HCT116 (cell line): ENCODE results near the gene KRT82. TPM values are rescaled to one million over a fixed set of nuclear protein-coding genes. Genes with fewer than 3 reads are reported as not detected.

Experiments
- ATAC-seq: fragments of 200-7000 bp; cut with Tn5 transposase; 2 replicates; pipeline ENCODE4 v1.9.1; 2020; ENCODE audit warnings: mild to moderate bottlenecking, moderate library complexity
- Bru-seq: library from RNA; stranded (reverse); fragments of 400-500 nt; gene quantifications from one replicate; lab custom pipeline; 2021; lab: Mats Ljungman, UMichigan
- BruChase-seq, 2 experiments: library from RNA; stranded (reverse); fragments of 400-500 nt; gene quantifications; one replicate each; lab custom pipeline; 2021; lab: Mats Ljungman, UMichigan
- BruUV-seq: library from RNA; stranded (reverse); fragments of 400-500 nt; replicated peaks from 2 replicates; lab custom pipeline; 2021; lab: Mats Ljungman, UMichigan
- CTCF ChIA-PET: fragments of 300-600 bp; sonication (Branson Sonifier 250); formaldehyde crosslinking; loops from one replicate; lab custom pipeline; 2021; ENCODE audit warnings: antibody characterized with exemption; lab: Charles Lee
- POLR2A ChIA-PET: fragments of 300-600, 350-600 bp; sonication (Branson Sonifier 250); formaldehyde crosslinking; loops from one replicate; lab custom pipeline; 2021; ENCODE audit warnings: antibody characterized with exemption; lab: Charles Lee
- RAD21 ChIA-PET, 2 experiments: fragments of 300-600 bp; sonication (Branson Sonifier 250); formaldehyde crosslinking; loops; one replicate each; lab custom pipeline; 2023; ENCODE audit warnings: low total read pairs in 2 of 2; ENCODE audit not compliant: uncharacterized antibody in 2 of 2, unreplicated experiment in 2 of 2, low non-redundant PET in 1 of 2; lab: Charles Lee
- DNase-seq: peaks from one replicate; pipeline ENCODE4 v3.0.0-alpha.2; 2010; ENCODE audit warnings: low read depth, low spot score
- H2AFZ ChIP-seq: fragments of 200-600 bp; shearing (Covaris generic), sonication (generic); 2 replicates; pipeline ENCODE4 v1.6.1; 2017; ENCODE audit warnings: low read depth, mixed run types, mixed read lengths, antibody characterized with exemption, low read length; ENCODE audit not compliant: poor library complexity, severe bottlenecking
- H3K27ac ChIP-seq: 2 replicates; pipeline ENCODE4 v1.5.1; 2012; ENCODE audit warnings: low read depth, low read length
- H3K27me3 ChIP-seq: fragments of 200-600 bp; sonication (generic); 2 replicates; pipeline ENCODE4 v1.6.1; 2016; ENCODE audit warnings: mixed run types, low read length, mixed read lengths; ENCODE audit not compliant: insufficient read depth
- H3K36me3 ChIP-seq, 2 experiments: fragments of 200-500 bp in 1 of 2; fragments of 200-600 bp in 1 of 2; sonication (Bioruptor generic) in 1 of 2; sonication (generic) in 1 of 2; 2 replicates each; pipeline versions ENCODE4 v1.5.1 to v1.6.1; 2014 to 2016; ENCODE audit warnings: low read length in 2 of 2, inconsistent platforms in 1 of 2, mixed read lengths in 1 of 2, mixed run types in 1 of 2; ENCODE audit not compliant: insufficient read depth in 2 of 2, control insufficient read depth in 1 of 2
- H3K4me1 ChIP-seq, 2 experiments: fragments of 200-600 bp in 1 of 2; sonication (generic) in 1 of 2; 2 replicates each; pipeline versions ENCODE4 v1.5.1 to v1.6.1; 2012 to 2017; ENCODE audit warnings: low read length in 2 of 2, inconsistent platforms in 1 of 2, mild to moderate bottlenecking in 1 of 2, mixed read lengths in 1 of 2, mixed run types in 1 of 2, moderate library complexity in 1 of 2; ENCODE audit not compliant: insufficient read depth in 2 of 2, control insufficient read depth in 1 of 2
- H3K4me2 ChIP-seq: fragments of 200-600 bp; sonication (generic); 2 replicates; pipeline ENCODE4 v1.6.1; 2017; ENCODE audit warnings: mixed run types, low read length, mixed read lengths
- H3K4me3 ChIP-seq, 2 experiments: fragments of 200-600 bp in 1 of 2; sonication (generic) in 1 of 2; replicated peaks in 1 of 2; 2 replicates each; pipeline ENCODE4 v1.5.1; 2011 to 2016; ENCODE audit warnings: low read length in 2 of 2, control low read depth in 1 of 2, low read depth in 1 of 2, mild to moderate bottlenecking in 1 of 2, mixed read lengths in 1 of 2, mixed run types in 1 of 2
- H3K79me2 ChIP-seq: fragments of 200-600 bp; sonication (generic); 2 replicates; pipeline ENCODE4 v1.6.1; 2017; ENCODE audit warnings: mild to moderate bottlenecking, mixed run types, low read length, moderate library complexity, mixed read lengths; ENCODE audit not compliant: insufficient read depth
- H3K9ac ChIP-seq: fragments of 200-600 bp; sonication (generic); 2 replicates; pipeline ENCODE4 v1.6.1; 2016; ENCODE audit warnings: low read length, mixed read lengths
- H3K9me2 ChIP-seq: fragments of 200-600 bp; sonication (generic), shearing (Covaris generic); 2 replicates; pipeline ENCODE4 v1.6.1; 2017; ENCODE audit warnings: mixed run types, mild to moderate bottlenecking, moderate library complexity; ENCODE audit not compliant: insufficient read depth
- H3K9me3 ChIP-seq, 2 experiments: fragments of 200-500 bp in 1 of 2; fragments of 200-600 bp in 1 of 2; sonication (Bioruptor generic) in 1 of 2; sonication (generic) in 1 of 2; 2 replicates each; pipeline ENCODE4 v1.6.1; 2014 to 2017; ENCODE audit warnings: low read length in 2 of 2, mixed read lengths in 2 of 2, inconsistent platforms in 1 of 2, low read depth in 1 of 2, mild to moderate bottlenecking in 1 of 2, mixed run types in 1 of 2, moderate library complexity in 1 of 2; ENCODE audit not compliant: control insufficient read depth in 1 of 2, insufficient read depth in 1 of 2
- H4K20me1 ChIP-seq: fragments of 200-600 bp; sonication (generic), shearing (Covaris generic); 2 replicates; pipeline ENCODE4 v1.6.1; 2017; ENCODE audit warnings: mixed run types, mild to moderate bottlenecking, moderate library complexity; ENCODE audit not compliant: insufficient read depth
- CBX3 ChIP-seq: IDR thresholded peaks from 2 replicates; pipeline ENCODE4 v1.6.1; 2012; ENCODE audit warnings: low read depth
- CEBPB ChIP-seq: IDR thresholded peaks from 2 replicates; pipeline ENCODE4 v1.6.1; 2012; ENCODE audit warnings: low read depth
- CTCF ChIP-seq, 3 experiments: fragments of 200-600 bp in 1 of 3; sonication (generic) in 1 of 3; IDR thresholded peaks in 2 of 3; conservative IDR thresholded peaks in 1 of 3; 2 replicates each; pipeline ENCODE4 v1.5.1; 2012 to 2017; ENCODE audit warnings: low read depth in 2 of 3, low read length in 2 of 3, antibody characterized with exemption in 1 of 3, borderline replicate concordance in 1 of 3, control low read depth in 1 of 3, mild to moderate bottlenecking in 1 of 3, mixed read lengths in 1 of 3, mixed run types in 1 of 3, moderate library complexity in 1 of 3; ENCODE audit not compliant: insufficient read depth in 1 of 3
- ELF1 ChIP-seq: IDR thresholded peaks from 2 replicates; pipeline ENCODE4 v1.6.1; 2012; ENCODE audit warnings: low read depth, borderline replicate concordance
- JUND ChIP-seq: IDR thresholded peaks from 2 replicates; pipeline ENCODE4 v1.6.1; 2012
- SIN3A ChIP-seq: IDR thresholded peaks from 2 replicates; pipeline ENCODE4 v1.6.1; 2012; ENCODE audit warnings: low read depth
- ZNF274 ChIP-seq: fragments of 200-500 bp; sonication (Bioruptor generic); IDR thresholded peaks from 2 replicates; pipeline ENCODE4 v1.6.1; 2014; ENCODE audit warnings: mild to moderate bottlenecking, low read depth, low read length, inconsistent platforms
- intact Hi-C: fragments of 100-400 bp; cut with micrococcal nuclease; formaldehyde crosslinking; loops from 2 replicates; pipeline ENCODE4 v1.10.0; 2022
- long read RNA-seq: library from polyadenylated mRNA; unstranded; transcript quantifications from one replicate; pipeline ENCODE4 v2.0.0, GENCODE V29; 2021; ENCODE audit not compliant: unreplicated experiment
- polyA plus RNA-seq: library from polyadenylated mRNA; unstranded; fragments of >200 nt; gene quantifications from 2 replicates; pipeline ENCODE4 v1.2.1, GENCODE V29; 2012; ENCODE audit warnings: missing spikeins
- total RNA-seq: library from RNA; stranded (reverse); gene quantifications from one replicate; pipeline ENCODE4 v1.2.1, GENCODE V29; 2021; ENCODE audit not compliant: unreplicated experiment

Gene KRT82
- total RNA-seq = not detected
- not detected in 2 replicates for polyA plus RNA-seq
- not detected for Bru-seq, nascent RNA
- BruChase-seq, experiment 1, labeled RNA remaining after a 6-hour chase = not detected
- not detected for BruChase-seq, experiment 2, labeled RNA remaining after a 2-hour chase
- long read RNA-seq = 0 reads

- POLR2A ChIA-PET = no interaction called here
Observed at GRCh38 chr12:52405922-52406385, at the start of gene KRT82. Gene KRT82, minus strand, starts transcription at chr12:52406335. Its CDS starts 58 bp downstream, at chr12:52406277.

GRCh38 chr12:52455821-52456220 is 49.7 kb upstream of the KRT82 start:
- RAD21 ChIA-PET = no interaction called here
- Histone ChIP-seq H3K9me2 (no peaks in the 10 kb centered on the region), H3K27ac (no peak overlapping the region), H2AFZ (no peak overlapping the region), H3K27me3 (no peaks in the 10 kb centered on the region), H3K79me2 (no peaks in the 10 kb centered on the region), H3K36me3 (no peaks in the 10 kb centered on the region), H4K20me1 (no peaks in the 10 kb centered on the region), H3K4me3 (no peak overlapping the region)
- BruUV-seq = no TSS peak
- POLR2A ChIA-PET = no interaction called here
- intact Hi-C loops = no loop called here
- ATAC-seq = no peak
- no peak for TF ChIP-seq CBX3
- TF ChIP-seq SIN3A = no peak
- TF ChIP-seq CEBPB = peak; percentile 45
- TF ChIP-seq CTCF (IDR thresholded peaks at IDR 0.05 in 2 of 3, conservative IDR thresholded peaks at IDR 0.05 in 1 of 3; ENCODE audit: borderline replicate concordance in 1 of 3, insufficient read depth in 1 of 3, low read depth in 2 of 3, low read length in 2 of 3) = no peak
- no peak for TF ChIP-seq ZNF274
- TF ChIP-seq, all 23 proteins: peak for 1
- no peak for DNase-seq
- H3K4me1 ChIP-seq = peaks cover 4 to 8% of the 10 kb centered on the region in 2 experiments
- CTCF ChIA-PET = interaction anchor here (0.6 kb wide), 1 partner anchor 44 kb away, joined by 3 read pairs; no protein-coding TSS in a partner anchor
- no peak overlapping the region for H3K4me2 ChIP-seq
- H3K9me3 ChIP-seq = no peaks in the 10 kb centered on the region
- no peak overlapping the region for H3K9ac ChIP-seq

More at GRCh38 chr12:52405922-52406385, at the start of gene KRT82:
- H3K9ac ChIP-seq = no peak within 1 kb of the TSS
- no peaks in the 10 kb centered on the region for H3K9me2 ChIP-seq
- ChIA-PET CTCF (interaction anchor here (1.1 kb wide), 1 partner anchor 10 kb away, joined by 5 read pairs; no protein-coding TSS in a partner anchor), RAD21 (no interaction called here)
- ATAC-seq (no peak), DNase-seq (no peak)
- no peaks in the 10 kb centered on the region for H3K79me2 ChIP-seq
- no peaks in the 10 kb centered on the region for H3K27me3 ChIP-seq
- no peak within 1 kb of the TSS for H3K4me2 ChIP-seq
- no peaks in the 10 kb centered on the region for H3K4me1 ChIP-seq
- no TSS peak for BruUV-seq
- H3K4me3 ChIP-seq = no peak within 1 kb of the TSS
- no peak within 1 kb of the TSS for H2AFZ ChIP-seq
- no peaks in the 10 kb centered on the region for H4K20me1 ChIP-seq
- TF ChIP-seq JUND = no peak
- no peak for TF ChIP-seq ELF1
- H3K36me3 ChIP-seq = no peaks in the 10 kb centered on the region
- no peaks in the 10 kb centered on the region for H3K9me3 ChIP-seq
- H3K27ac ChIP-seq = no peak within 1 kb of the TSS
- intact Hi-C loops = no loop called here
